Muscle of leg (tissue), 11 donors: ENCODE data around the gene HPN. TPM values are rescaled to one million over a fixed set of nuclear protein-coding genes. Genes with fewer than 3 reads are reported as not detected.
A peak's percentile ranks its signal among the peaks of the same experiment; 100 is the strongest.

Experiments
- DNase-seq: peaks from one replicate; pipeline ENCODE4 v3.0.0; 2013
- H3K27ac ChIP-seq: one replicate; pipeline ENCODE4 v1.5.1; 2013; ENCODE audit warnings: mild to moderate bottlenecking, low read length, control low read depth
- H3K27me3 ChIP-seq: one replicate; pipeline ENCODE4 v1.6.1; 2013; ENCODE audit warnings: low read length; ENCODE audit not compliant: control insufficient read depth, insufficient read depth
- H3K36me3 ChIP-seq: one replicate; pipeline ENCODE4 v1.6.1; 2013; ENCODE audit warnings: low read length; ENCODE audit not compliant: control insufficient read depth, insufficient read depth
- H3K4me1 ChIP-seq: one replicate; pipeline ENCODE4 v1.6.1; 2013; ENCODE audit warnings: low read length; ENCODE audit not compliant: control insufficient read depth, insufficient read depth
- H3K4me3 ChIP-seq: one replicate; pipeline ENCODE4 v1.5.1; 2013; ENCODE audit warnings: low read length, control low read depth
- H3K9me3 ChIP-seq: replicated peaks from 2 replicates; pipeline ENCODE4 v1.6.1; 2013; ENCODE audit warnings: low read depth, low read length; ENCODE audit not compliant: control insufficient read depth
- WGBS: methylation state at CpG from one replicate; pipeline ENCODE4 v1.1.5; 2013; ENCODE audit warnings: missing lambda C conversion rate; ENCODE audit not compliant: insufficient coverage; 5-methylcytosine and 5-hydroxymethylcytosine counted together
- polyA plus RNA-seq, 8 donors: library from polyadenylated mRNA; unstranded; fragments of 120-200 nt; gene quantifications; one replicate each; pipeline versions ENCODE4 v1.2.1 to v1.2.3, GENCODE V29; 2013; ENCODE audit warnings: inconsistent platforms in 1 of 8, low replicate concordance in 1 of 8; ENCODE audit not compliant: insufficient read length in 8 of 8, insufficient read depth in 1 of 8
- total RNA-seq: library from RNA; stranded (reverse); fragments of 120-200 nt; gene quantifications from one replicate; pipeline ENCODE4 v1.2.4, GENCODE V29; 2013

HPN gene
- total and polyA plus RNA-seq, 9 donors: 0.13 to 15.6 (median 0.40) TPM; not detected in 1

GRCh38 chr19:35034005-35034502, 7.5 kb upstream of the HPN start:
- no peaks in the 10 kb centered on the region for H3K9me3 ChIP-seq
- peaks cover 17% of the 10 kb centered on the region for H3K4me1 ChIP-seq
- H3K36me3 ChIP-seq: peaks cover 3% of the 10 kb centered on the region
- H3K4me3 ChIP-seq: no peak overlapping the region
- no peak overlapping the region for H3K27ac ChIP-seq
- 88% methylated on average over 12 of the region's 17 CpGs for WGBS
- H3K27me3 ChIP-seq: peaks cover 30% of the 10 kb centered on the region
- no peak for DNase-seq

GRCh38 chr19:35034588-35035382, 6.7 kb upstream of the HPN start:
- DNase-seq: no peak
- H3K4me3 ChIP-seq: no peak overlapping the region
- H3K9me3 ChIP-seq: no peaks in the 10 kb centered on the region
- peaks cover 3% of the 10 kb centered on the region for H3K36me3 ChIP-seq
- no peak overlapping the region for H3K27ac ChIP-seq
- WGBS: 81% methylated on average over 8 of the region's 17 CpGs
- H3K4me1 ChIP-seq: peaks cover 20% of the 10 kb centered on the region
- H3K27me3 ChIP-seq: peaks cover 32% of the 10 kb centered on the region

GRCh38 chr19:35037716-35038622, 3.6 kb upstream of the HPN start:
- Histone ChIP-seq H3K4me1 (peaks cover 25% of the 10 kb centered on the region), H3K27ac (no peak overlapping the region), H3K36me3 (peaks cover 3% of the 10 kb centered on the region), H3K9me3 (no peaks in the 10 kb centered on the region), H3K27me3 (peaks cover 33% of the 10 kb centered on the region), H3K4me3 (no peak overlapping the region)
- WGBS: 38% methylated on average over 9 of the region's 13 CpGs
- peak; percentile 60 for DNase-seq

GRCh38 chr19:35038623-35039512, 2.7 kb upstream of the HPN start:
- Histone ChIP-seq H3K4me1 (peaks cover 25% of the 10 kb centered on the region), H3K4me3 (no peak overlapping the region), H3K9me3 (no peaks in the 10 kb centered on the region), H3K27me3 (peaks cover 32% of the 10 kb centered on the region), H3K36me3 (no peaks in the 10 kb centered on the region), H3K27ac (no peak overlapping the region)
- no peak for DNase-seq
- WGBS: 45% methylated on average over 13 of the region's 17 CpGs

- Histone ChIP-seq H3K36me3 (no peaks in the 10 kb centered on the region), H3K4me3 (peak overlapping the region; percentile 14), H3K27ac (no peak overlapping the region), H3K27me3 (peaks cover 40% of the 10 kb centered on the region), H3K9me3 (no peaks in the 10 kb centered on the region), H3K4me1 (peaks cover 25% of the 10 kb centered on the region)
- DNase-seq: no peak
- WGBS: 25% methylated on average over 14 of the region's 39 CpGs
These were observed 1.4 kb upstream of the HPN start for GRCh38 chr19:35039881-35040825.

- peak; percentile 56 for DNase-seq
- Histone ChIP-seq H3K9me3 (no peaks in the 10 kb centered on the region), H3K36me3 (no peaks in the 10 kb centered on the region), H3K4me1 (peaks cover 28% of the 10 kb centered on the region), H3K27me3 (peaks cover 40% of the 10 kb centered on the region), H3K4me3 (no peak overlapping the region), H3K27ac (no peak overlapping the region)
- 13% methylated on average over 32 of the region's 36 CpGs for WGBS
These were observed 534 bp upstream of the HPN start for GRCh38 chr19:35040826-35041547.

GRCh38 chr19:35042056-35042730, 672 bp downstream of the HPN start:
- H3K4me3 ChIP-seq: no peak overlapping the region
- no peaks in the 10 kb centered on the region for H3K36me3 ChIP-seq
- H3K9me3 ChIP-seq: no peaks in the 10 kb centered on the region
- no peak for DNase-seq
- H3K27me3 ChIP-seq: peaks cover 40% of the 10 kb centered on the region
- 55% methylated on average over 14 of the region's 14 CpGs for WGBS
- H3K4me1 ChIP-seq: peaks cover 28% of the 10 kb centered on the region
- no peak overlapping the region for H3K27ac ChIP-seq

- Histone ChIP-seq H3K36me3 (no peaks in the 10 kb centered on the region), H3K4me1 (peaks cover 24% of the 10 kb centered on the region), H3K4me3 (no peak overlapping the region), H3K27ac (no peak overlapping the region), H3K9me3 (no peaks in the 10 kb centered on the region), H3K27me3 (peaks cover 40% of the 10 kb centered on the region)
- no peak for DNase-seq
- 71% methylated on average over 10 of the region's 14 CpGs for WGBS
These were observed 1.6 kb downstream of the HPN start for GRCh38 chr19:35042954-35043604.
